HG02870 (cell line): ENCODE data around the gene POU2AF2.
"Not testable (repeated sequence)": the region's sequence is repeated elsewhere in the genome, so short reads cannot be mapped to it uniquely, and the experiment has no call there.

Source experiments
- ATAC-seq: cut with Tn5 transposase; IDR thresholded peaks from one replicate; pipeline ENCODE4 v1.9.1; 2021; ENCODE audit warnings: mild to moderate bottlenecking, moderate library complexity; ENCODE audit not compliant: unreplicated experiment

POU2AF2 gene

DNA sequence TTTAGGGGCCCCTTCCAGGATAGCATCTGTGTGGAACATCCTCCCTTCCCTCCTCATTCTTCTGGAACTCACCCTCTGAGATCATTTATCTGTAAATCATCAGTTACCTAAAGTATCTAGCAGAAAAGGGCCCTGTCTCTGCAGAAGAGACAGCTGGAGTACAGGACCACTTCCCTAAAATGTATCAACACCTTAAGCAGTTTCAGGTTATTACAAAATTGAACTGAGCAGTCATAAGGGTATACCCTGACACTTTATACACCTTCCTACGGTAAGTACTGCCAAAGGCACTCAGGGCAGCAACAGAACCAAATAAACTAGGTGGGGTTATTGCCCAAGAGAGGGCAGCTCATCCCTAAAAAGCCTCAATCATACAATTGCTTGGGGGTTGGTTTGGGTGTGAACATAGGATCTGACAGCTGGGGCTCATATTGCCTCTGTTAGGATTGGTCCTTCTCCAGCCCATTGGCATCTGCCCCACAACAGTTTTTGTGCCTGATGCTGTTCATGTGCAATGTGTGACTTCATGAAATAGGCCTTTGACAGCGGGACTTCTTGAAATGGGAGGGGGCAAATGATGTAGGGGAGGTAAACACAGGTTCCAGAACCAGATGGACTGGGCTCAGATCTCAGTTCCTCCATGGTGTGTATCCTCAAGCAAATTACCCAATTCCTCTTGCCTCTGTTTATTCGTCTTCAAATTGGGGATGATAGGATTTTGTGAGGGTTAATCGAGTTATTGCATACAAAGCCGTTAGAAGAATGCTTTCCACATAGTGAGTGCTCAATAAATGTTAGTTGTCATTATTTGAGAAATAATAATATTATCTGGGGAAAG is 55.7 kb downstream of the POU2AF2 start:
- peak; percentile 42 for ATAC-seq

DNA sequence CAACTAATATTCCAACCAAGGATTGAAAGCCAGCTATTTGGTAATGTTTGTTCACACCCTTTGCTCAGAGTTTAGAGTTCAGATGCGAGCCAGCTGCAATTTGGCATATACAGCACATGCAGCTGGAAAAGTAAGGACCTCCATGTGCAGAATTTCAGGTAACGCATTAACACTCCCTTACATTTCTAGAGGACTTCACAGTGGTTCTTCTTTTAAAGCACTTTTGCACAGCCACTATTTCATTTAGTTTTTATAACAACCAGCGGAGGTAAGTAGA is 56.3 kb downstream of the POU2AF2 start:
- ATAC-seq = no peak

DNA sequence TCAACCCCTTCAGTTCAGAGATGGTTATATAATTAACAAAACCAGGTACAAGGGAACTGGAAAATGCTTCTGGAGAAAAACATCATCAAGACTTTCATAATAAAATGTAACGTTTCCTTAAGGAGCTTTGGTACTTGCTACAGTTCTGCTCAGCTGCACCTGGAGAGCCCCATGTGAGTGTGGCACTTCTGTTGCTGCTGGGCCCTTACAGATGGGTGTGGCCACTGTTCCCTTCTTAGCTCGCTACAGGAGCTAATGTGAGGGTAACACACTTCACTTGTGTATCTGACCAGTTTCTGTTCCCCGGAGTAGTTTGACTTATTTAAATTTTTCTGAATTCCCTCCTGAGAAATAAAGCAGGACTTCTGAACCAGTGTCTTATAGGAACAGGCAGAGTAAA is 56.8 kb downstream of the POU2AF2 start:
- ATAC-seq = no peak

DNA sequence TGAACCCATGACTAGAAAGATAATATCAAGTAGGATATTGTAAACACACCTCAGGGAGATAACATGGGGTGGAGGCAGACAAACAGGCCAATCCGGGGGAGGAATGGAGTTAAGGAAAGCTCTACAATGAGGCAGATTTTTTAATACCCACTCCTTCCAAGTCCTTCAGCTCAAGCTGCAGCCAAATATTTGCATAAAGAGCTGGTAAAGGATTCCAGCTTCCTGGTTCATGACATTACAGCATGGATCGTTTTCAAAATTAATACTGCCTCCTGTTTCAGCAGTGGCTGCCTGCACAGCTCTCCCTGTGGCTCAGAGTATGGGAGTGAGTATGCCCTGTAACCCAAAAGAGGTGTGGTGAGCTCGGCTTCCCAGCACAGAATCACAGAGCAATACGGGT is 57.9 kb downstream of the POU2AF2 start:
- ATAC-seq = no peak

DNA sequence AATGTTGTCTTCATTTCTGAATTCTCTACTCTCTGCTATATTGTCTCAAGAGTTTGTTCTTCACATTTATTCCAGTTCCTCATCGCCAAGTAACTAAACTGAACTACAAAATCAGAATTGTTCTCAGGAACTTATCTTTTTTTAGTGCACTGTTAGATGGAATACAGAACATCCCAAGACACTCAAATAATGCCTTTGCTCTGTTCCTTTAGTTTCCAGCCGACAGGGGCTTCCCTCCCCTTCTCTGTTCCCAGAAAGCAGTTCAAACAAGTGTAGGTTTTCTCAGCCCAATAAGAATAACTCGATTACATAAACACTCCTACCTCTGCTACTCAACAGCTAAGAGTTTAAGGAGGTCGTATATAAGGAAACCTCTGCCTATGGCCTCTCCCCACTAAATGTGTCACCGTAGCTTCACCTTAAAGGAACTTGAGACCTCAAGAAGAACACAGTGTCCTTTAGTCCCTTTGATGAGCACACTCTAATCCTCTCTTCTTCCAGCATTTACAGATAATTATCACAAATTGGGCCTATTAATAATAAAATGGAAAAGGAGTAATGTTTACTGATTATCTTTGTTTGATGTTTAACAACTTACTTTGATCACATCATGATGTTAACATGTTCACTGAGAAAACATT is 59.8 kb downstream of the POU2AF2 start:
- ATAC-seq = no peak

DNA sequence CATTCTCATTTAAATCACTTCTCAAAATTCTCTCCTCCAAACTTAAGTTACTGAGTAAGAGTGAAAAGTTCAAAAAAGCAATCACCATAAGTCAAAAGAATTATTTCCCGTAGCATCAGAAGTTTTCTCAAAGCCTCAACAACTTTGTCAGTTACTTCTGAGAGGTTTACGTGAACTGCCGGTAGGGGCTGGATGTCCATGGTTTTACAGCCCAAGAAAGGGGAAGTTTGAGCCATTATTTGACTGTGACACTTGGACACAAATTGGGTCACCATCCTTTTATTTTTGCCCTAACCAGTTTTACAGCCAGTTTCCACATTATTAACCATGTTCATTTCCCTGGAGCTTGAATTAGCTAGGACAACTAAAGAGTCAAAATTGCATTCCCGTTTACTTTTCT is 60.4 kb downstream of the POU2AF2 start:
- no peak for ATAC-seq

DNA sequence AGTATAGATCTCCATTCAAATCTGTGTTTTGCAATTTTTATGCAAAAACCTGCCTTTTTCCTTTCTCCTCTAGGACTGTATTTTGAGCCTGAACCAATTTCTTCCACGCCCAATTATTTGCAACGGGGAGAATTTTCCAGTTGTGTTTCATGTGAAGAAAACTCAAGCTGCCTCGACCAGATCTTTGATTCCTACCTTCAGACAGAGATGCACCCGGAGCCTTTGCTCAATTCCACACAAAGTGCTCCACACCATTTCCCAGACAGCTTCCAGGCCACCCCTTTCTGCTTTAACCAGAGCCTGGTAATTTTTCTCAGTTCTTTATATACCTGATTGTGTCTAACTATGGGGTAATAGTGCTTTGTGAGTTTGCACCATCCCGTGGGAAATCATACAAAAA is 60.8 kb downstream of the POU2AF2 start:
- ATAC-seq = no peak

DNA sequence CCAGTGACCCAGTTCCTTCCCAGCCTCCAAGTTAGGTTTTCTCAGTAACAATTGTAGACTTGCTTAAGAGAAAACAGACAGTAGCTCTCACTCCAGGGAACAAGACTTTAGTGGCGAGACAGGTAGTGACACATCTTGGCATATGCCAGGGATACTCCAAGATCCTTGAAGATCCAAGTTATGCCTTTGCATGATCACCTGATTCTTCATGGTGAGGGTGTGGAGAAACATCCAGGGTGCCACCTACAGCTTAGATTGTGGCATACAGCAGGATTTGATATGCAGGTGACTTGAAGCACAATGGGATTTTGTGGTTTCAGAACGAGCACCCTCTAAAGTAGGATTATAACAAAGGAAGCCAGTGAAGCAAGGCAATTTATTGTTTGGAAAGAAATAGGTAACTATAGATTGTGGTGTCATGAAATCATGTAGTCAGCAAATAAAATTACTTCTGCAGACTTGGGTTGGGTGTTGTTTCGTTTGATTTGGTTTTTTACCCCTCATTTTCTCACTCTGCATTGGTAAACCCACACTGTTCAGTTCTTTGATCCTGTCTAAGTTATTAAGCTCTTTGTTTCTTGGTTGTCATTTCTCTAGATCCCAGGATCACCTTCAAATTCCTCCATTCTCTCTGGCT is 62.1 kb downstream of the POU2AF2 start:
- ATAC-seq = no peak

DNA sequence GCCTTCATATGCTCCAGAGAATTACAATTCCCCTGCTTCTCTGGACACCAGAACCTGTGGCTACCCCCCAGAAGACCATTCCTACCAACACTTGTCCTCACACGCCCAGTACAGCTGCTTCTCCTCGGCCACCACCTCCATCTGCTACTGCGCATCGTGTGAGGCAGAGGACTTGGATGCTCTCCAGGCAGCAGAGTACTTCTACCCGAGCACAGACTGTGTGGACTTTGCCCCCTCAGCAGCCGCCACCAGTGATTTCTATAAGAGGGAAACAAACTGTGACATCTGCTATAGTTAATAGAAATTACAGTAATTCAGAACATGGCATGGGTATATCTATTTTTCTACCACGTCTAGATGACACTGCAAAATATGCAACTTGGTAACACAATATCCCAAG is 62.6 kb downstream of the POU2AF2 start:
- ATAC-seq = no peak

DNA sequence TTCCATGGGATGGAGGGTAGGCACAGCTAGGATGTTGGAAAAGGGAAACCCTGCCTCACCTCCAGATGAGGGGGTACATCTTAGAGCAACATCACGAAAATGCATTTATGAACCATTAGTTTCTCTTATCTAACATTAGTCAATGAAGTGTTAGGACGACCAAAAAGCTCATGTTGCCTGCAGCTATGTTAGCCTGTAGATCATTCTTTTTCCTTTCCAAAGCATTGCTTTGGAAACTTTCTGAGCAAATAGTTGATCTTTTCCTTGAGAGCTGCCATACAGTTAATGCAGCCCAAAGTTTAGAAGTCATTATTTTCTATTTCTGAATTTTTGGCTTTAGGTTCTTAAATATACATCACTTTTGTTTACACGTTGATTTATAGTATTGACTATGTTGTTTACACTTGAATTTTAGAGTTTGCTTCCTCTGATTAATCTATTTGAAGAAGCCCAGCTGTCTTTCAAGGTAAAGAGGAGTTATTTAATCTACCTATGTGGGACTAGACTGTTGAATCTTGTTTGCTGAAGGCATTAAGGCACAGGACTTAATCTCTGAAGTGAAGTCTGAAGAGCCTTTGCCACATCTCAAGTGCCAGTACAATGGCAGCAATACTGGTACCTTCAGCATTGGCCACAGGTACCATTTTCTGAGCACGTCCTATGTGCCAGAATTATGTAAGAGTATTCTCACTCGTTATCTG is 63.8 kb downstream of the POU2AF2 start:
- ATAC-seq = no peak

DNA sequence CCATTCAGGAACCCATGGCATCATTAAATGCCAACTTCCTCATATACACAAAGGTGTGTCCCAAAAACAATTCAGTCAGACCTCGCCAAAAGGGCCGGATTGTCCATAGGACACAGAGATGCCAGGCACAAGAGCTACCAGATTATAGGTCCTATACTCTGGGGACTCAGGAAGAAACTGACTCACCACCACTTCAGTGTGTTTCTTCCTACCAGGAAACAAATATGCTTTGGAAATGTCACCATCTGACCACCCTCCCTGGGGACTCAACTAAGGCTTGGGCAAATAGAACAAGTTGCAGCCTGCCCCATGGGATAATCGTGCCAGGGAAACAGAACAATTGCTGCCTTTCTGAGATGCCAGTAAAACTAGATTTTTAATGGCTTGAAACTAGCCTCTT is 64.6 kb downstream of the POU2AF2 start:
- ATAC-seq = no peak

DNA sequence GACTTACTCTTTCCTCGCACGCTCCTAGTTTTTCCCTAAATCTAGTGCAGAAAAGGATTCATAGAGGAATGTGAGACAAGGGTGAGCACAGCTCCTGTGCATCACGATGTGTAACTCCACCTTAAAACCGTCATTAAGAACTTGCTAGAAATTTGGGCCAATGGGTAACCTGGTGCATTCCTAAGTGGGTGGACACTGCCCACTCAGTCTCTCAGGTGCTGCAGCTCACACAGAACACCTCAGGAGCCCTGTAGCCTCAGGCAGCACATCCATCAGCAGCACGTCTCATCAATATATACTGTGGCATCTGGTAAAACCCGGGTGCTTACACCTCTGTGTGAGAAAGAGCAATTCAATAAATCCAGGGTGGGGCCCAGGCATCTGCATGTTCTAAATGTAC is 65.2 kb downstream of the POU2AF2 start:
- no peak for ATAC-seq

DNA sequence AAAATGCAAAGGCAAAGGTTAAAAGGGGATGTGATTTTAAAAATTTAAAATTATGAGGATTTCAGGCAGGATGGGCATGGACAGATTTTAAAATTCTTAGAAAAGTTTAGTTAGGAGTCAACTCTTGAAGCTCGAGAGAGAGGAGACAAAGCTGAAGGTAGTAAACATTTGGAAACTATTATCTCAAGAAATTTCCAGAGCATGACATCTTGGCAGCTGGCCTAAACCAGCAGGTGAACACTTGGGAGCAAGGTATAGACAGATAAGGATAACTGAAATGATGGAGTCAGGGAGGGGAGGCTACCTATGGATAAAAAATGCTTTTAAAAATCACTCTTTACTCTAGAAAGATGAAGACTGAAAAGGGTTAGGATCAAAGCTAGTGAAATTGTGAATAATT is 66.6 kb downstream of the POU2AF2 start:
- no peak for ATAC-seq

DNA sequence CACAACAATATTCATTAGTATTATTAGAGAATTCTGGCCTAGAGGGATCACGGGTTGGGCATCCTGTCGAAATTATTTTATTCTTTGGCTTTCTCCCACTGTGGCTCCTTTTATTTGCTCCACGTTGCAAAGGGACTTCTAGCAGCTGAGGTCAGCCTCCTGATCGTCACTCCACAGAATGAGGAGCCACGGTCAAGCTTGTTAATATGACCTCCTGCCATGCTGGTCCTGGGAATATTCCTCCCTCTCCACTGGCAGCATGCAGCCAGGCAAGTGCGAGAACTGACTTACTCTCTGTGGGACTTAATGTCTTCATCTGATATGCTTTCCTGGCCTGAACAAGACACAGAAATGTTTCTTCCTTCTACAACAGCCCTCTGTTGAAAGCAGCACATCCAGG is 73.8 kb downstream of the POU2AF2 start:
- ATAC-seq = no peak

DNA sequence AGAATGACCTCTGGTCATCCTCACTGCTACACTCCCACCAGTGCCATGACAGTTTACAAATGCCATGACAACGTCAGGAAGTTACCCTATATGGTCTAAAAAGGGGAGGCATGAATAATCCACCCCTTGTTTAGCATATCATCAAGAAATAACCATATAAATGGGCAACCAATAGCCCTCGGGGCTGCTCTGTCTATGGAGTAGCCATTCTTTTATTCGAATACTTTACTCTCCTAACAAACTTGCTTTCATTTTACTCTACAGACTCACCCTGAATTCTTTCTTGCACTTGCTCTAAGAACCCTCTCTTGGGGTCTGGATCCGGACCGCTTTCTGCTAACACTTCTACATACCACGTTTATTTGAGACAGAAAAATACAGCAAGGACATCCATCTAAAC is 74.7 kb downstream of the POU2AF2 start:
- not testable (repeated sequence) for ATAC-seq

DNA sequence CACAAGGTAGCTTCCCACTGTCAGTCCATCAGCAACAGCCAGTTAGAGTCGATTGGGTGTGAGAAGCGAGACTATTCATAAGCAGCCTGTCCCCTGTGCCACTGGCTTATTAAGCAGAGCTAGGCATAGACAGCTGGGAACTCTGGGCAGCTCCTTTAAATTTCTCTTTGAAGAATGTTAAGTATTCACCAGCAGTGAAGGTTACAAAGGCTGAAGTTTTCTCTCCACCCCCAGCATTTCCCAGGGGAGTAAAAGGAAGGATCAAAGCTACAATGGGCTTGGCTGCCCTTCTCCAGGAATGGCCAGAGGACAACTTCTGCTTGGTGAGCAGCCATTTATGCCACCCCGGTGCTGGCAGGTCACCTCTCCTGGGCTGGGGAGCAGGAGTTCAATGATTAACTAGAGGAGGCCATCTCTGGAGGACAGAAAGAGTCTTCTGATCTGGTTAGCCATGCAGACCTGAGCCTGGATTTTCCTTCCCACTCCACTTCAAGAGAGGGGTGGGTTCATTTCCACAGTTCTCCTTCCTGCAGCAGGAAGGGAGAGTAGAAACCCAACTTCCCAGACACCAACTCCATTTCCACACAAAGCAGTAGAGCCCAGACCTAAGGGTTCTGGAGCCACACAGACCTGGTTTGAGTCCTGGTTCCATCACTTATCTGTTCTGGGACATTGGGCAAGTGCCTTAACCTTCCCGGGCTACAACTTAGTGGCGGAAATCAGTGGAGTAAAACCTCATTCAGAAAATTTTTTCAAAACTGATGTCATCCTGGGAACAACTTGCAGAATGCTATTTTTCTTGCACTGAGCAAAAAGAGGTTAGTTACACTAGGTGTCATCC is 75.4 kb downstream of the POU2AF2 start:
- no peak for ATAC-seq

DNA sequence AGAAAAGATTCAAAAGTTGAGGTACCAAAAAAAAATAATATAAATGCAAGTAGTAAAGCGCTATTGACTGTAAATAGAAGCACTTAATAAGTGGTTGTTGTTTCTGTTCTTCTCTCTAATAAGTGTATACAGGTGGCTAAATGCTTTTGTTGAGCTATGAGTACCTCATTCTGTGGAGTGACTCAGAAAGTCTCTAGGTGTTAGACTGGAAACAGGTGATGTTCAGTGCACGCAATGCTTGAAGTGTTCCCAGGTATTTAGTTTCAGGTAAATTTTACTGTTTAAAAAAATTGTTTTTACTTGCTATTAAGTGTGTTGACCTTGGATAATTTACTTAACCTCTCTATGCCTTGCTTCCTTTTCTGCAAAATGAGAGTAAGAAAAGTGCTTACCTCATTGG is 77.0 kb downstream of the POU2AF2 start:
- no peak for ATAC-seq

DNA sequence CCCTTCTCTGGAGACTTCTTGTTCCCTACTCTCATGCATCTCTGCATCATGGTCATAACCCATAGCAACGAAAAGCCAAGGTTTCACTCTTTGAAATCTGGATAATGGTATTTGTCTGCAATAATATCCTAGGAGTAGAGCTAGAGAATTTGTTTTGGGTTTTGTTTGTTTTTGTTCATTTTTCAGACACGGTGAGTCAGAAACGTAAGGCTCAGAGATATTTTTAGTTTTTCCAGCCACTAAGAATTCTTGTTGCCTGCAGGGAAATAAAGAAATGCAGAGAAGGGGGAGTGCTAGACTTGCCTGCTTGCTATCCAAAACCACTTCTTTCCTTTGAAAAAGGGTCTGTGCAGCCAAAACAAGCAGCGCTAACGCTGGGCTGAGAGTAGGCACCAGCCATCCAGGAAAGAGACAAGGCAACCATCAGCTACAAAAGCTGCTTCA is 78.8 kb downstream of the POU2AF2 start:
- ATAC-seq = no peak

DNA sequence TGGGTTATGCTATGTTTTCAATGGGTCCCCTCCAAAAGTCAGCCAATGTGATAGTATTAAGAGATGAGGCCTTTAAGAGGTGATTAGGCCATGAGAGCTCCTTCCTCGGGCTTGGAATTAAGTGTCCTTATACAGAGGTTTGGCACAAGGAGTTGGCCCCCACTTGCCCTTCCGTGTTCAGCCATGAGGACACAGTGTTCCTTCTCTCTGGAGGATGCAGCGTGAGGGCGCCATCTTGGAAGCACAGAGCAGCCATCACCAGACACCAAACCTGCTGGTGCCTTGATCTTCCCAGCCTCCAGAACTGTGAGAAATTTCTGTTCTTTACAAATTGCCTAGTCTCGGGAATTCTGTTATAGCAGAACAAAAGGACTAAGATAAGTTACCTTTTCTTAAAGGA is 79.7 kb downstream of the POU2AF2 start:
- no peak for ATAC-seq

DNA sequence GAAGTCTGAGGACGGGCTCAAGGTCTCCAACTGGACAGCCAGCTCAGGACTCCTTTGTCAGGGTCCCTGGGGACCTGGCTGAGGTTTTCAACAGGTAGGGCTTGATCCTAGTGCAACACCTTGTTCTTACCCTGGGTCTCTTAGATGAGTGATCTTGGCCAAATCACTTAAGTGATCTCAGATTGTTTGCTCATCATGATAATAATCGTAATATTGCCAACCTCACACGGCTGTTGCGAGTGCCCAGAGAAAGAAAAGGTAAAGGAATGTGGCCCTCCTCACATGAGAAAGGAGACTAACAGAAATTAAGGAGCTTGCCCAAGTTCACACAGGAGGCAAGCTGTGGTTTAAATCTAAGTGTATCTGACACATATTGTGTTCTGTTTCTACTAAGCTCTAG is 81.3 kb downstream of the POU2AF2 start:
- no peak for ATAC-seq
